Neural crest cell (in vitro differentiated cells): ENCODE results near the gene KRT81. TPM values are rescaled to one million over a fixed set of nuclear protein-coding genes. Genes with fewer than 3 reads are reported as not detected.

Experiments used
- DNase-seq: peaks from one replicate; pipeline ENCODE4 v3.0.0; 2021; ENCODE audit warnings: low read depth, mixed read lengths, low spot score
- H3K27ac Mint-ChIP-seq: one replicate; pipeline ENCODE4 v1.8.0; 2021; ENCODE audit warnings: mild to moderate bottlenecking, mixed read lengths; ENCODE audit not compliant: unreplicated experiment
- H3K27me3 Mint-ChIP-seq: 2 replicates; pipeline ENCODE4 v1.8.0; 2021; ENCODE audit warnings: low read depth, mild to moderate bottlenecking, mixed read lengths
- H3K36me3 Mint-ChIP-seq: 2 replicates; pipeline ENCODE4 v1.8.0; 2021; ENCODE audit warnings: low read depth, mild to moderate bottlenecking, mixed read lengths
- H3K4me1 Mint-ChIP-seq: 2 replicates; pipeline ENCODE4 v1.8.0; 2021; ENCODE audit warnings: mixed read lengths
- H3K4me3 Mint-ChIP-seq: one replicate; pipeline ENCODE4 v1.8.0; 2021; ENCODE audit warnings: mild to moderate bottlenecking, mixed read lengths
- H3K9me3 Mint-ChIP-seq: 2 replicates; pipeline ENCODE4 v1.8.0; 2021; ENCODE audit warnings: mixed read lengths
- total RNA-seq: library from RNA; stranded (reverse); gene quantifications from 2 replicates; pipeline ENCODE4 v1.2.1, GENCODE V29; 2021
- TF ChIP-seq, protein P1 (sequence below): fragments of 200-600 bp; sonication (generic); conservative IDR thresholded peaks from 2 replicates; pipeline ENCODE4 v1.5.0; 2021; ENCODE audit warnings: antibody characterized with exemption, mild to moderate bottlenecking

The KRT81 gene
- total RNA-seq, 1 donor from 2014 or later, result not detected

DNA sequence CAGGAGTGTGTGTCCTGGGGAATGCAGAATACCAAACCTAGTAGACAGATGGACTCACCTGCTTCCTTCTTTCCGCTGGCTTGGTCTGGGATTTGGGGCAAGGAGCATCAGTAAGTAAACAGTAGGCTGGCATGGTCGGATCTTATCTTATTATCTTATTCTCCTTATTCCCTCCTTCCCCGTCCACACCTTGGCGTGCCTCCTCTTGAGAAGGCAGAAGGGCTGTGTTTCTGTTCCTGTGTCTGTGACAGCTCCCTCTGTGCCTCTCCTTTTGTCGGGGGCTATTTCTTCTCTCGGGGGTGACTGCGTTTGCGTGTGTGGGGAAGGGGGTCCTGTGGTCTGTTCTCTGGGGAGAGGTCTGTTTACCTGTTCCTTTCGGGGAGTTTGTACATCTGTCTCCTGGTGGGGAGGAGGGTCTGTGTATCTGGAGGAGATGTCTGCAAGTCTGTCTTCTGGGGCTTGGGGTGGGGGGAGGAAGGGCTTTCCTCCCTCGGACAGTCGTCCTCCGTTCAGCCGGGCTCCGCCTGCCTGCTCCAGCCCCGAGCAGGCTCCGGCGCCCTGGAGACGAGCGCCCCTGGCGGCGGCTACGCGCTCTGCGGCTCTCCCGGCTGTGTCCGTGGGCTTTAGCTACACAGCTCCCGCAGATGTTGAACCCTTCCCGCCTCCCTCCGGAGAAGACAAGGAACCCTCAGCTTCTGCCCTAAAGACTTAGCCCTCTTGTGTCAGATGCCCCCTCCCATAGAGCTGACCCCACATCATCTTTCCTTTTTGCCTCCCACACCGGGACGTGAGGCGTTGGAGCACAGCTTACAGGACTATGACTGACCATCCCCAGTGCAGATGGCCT is 12.5 kb downstream of the KRT81 start:
- Mint-ChIP-seq H3K27ac (no peak overlapping the region), H3K4me3 (peak overlapping the region; percentile 78), H3K9me3 (no peaks in the 10 kb centered on the region), H3K36me3 (no peaks in the 10 kb centered on the region), H3K4me1 (peaks cover 24% of the 10 kb centered on the region), H3K27me3 (peaks cover 30% of the 10 kb centered on the region)
- peak; percentile 91 for DNase-seq
- TF ChIP-seq, protein P1, sequence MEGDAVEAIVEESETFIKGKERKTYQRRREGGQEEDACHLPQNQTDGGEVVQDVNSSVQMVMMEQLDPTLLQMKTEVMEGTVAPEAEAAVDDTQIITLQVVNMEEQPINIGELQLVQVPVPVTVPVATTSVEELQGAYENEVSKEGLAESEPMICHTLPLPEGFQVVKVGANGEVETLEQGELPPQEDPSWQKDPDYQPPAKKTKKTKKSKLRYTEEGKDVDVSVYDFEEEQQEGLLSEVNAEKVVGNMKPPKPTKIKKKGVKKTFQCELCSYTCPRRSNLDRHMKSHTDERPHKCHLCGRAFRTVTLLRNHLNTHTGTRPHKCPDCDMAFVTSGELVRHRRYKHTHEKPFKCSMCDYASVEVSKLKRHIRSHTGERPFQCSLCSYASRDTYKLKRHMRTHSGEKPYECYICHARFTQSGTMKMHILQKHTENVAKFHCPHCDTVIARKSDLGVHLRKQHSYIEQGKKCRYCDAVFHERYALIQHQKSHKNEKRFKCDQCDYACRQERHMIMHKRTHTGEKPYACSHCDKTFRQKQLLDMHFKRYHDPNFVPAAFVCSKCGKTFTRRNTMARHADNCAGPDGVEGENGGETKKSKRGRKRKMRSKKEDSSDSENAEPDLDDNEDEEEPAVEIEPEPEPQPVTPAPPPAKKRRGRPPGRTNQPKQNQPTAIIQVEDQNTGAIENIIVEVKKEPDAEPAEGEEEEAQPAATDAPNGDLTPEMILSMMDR, result peak; percentile 95

- Mint-ChIP-seq H3K4me3 (no peak overlapping the region), H3K36me3 (no peaks in the 10 kb centered on the region), H3K9me3 (no peaks in the 10 kb centered on the region), H3K27ac (peak overlapping the region; percentile 22), H3K4me1 (peaks cover 24% of the 10 kb centered on the region), H3K27me3 (peaks cover 30% of the 10 kb centered on the region)
- TF ChIP-seq, protein P1, result no peak
- DNase-seq, result no peak
Measured at GRCh38 chr12:52277486-52278245, 13.7 kb downstream of the KRT81 start.

GRCh38 chr12:52275686-52276085 is 15.6 kb downstream of the KRT81 start:
- no peak for DNase-seq

GRCh38 chr12:52274521-52275120 is 16.7 kb downstream of the KRT81 start, which contains the start of gene KRT86:
TSS of gene KRT86 (plus strand) at chr12:52274645. CDS start at chr12:52301917, 27,272 bp downstream.
- Mint-ChIP-seq H3K4me3 (no peak within 1 kb of the TSS), H3K9me3 (no peaks in the 10 kb centered on the region), H3K27me3 (peaks cover 33% of the 10 kb centered on the region), H3K4me1 (peaks cover 18% of the 10 kb centered on the region), H3K27ac (no peak within 1 kb of the TSS), H3K36me3 (no peaks in the 10 kb centered on the region)
- TF ChIP-seq, protein P1, result no peak
- DNase-seq, result no peak

More at GRCh38 chr12:52275686-52276085, 15.6 kb downstream of the KRT81 start:
- H3K4me1 Mint-ChIP-seq, result peaks cover 24% of the 10 kb centered on the region
- no peak overlapping the region for H3K27ac Mint-ChIP-seq
- H3K9me3 Mint-ChIP-seq, result no peaks in the 10 kb centered on the region
- no peaks in the 10 kb centered on the region for H3K36me3 Mint-ChIP-seq
- H3K27me3 Mint-ChIP-seq, result peaks cover 33% of the 10 kb centered on the region
- no peak overlapping the region for H3K4me3 Mint-ChIP-seq
- TF ChIP-seq, protein P1, result no peak

DNA sequence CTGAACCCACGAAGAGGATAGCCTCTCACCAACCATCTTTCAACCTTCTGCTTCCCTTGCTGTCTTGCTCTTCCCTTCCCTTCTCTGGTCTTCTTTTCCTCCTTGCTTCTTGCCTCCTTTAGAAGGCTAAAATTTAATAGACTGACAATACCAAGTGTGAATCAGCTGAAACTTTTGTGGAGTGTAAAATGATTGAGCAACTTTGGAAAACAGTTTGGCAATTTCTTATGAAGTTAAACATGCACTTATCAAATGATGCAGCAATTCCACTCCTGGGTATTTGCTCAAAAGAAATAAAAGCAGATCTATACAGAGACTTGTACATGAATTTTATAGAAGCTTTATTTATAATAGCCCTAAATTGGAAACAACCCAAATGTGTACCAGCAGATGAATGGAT is 20.2 kb downstream of the KRT81 start:
- H3K36me3 Mint-ChIP-seq, result no peaks in the 10 kb centered on the region
- H3K27ac Mint-ChIP-seq, result no peak overlapping the region
- no peaks in the 10 kb centered on the region for H3K9me3 Mint-ChIP-seq
- DNase-seq, result no peak
- peaks cover 9% of the 10 kb centered on the region for H3K4me1 Mint-ChIP-seq
- H3K4me3 Mint-ChIP-seq, result no peak overlapping the region
- H3K27me3 Mint-ChIP-seq, result peaks cover 15% of the 10 kb centered on the region
- TF ChIP-seq, protein P1, result no peak
